Fibroblast of lung (primary cell): ENCODE data around the gene TSPO. TPM values are rescaled to one million over a fixed set of nuclear protein-coding genes. Genes with fewer than 3 reads are reported as not detected.
A peak's percentile ranks its signal among the peaks of the same experiment; 100 is the strongest.

Source experiments
- DNase-seq, 2 donors: peaks; one replicate each; pipeline versions ENCODE4 v3.0.0 to v3.0.0-alpha.2; 2010; ENCODE audit warnings: low read depth in 2 of 2
- H2AFZ ChIP-seq: 2 replicates; pipeline ENCODE4 v1.5.1; 2012; ENCODE audit warnings: low read length, control low read depth, inconsistent platforms
- H3K27ac ChIP-seq: 2 replicates; pipeline ENCODE4 v1.5.1; 2011; ENCODE audit warnings: low read length, control low read depth; ENCODE audit not compliant: insufficient read depth
- H3K27me3 ChIP-seq: 2 replicates; pipeline ENCODE4 v1.5.1; 2011; ENCODE audit warnings: mild to moderate bottlenecking, low read length; ENCODE audit not compliant: control insufficient read depth, insufficient read depth
- H3K36me3 ChIP-seq: 2 replicates; pipeline ENCODE4 v1.5.1; 2011; ENCODE audit warnings: low read length; ENCODE audit not compliant: control insufficient read depth, insufficient read depth
- H3K4me1 ChIP-seq: 2 replicates; pipeline ENCODE4 v1.5.1; 2011; ENCODE audit warnings: low read length; ENCODE audit not compliant: control insufficient read depth, insufficient read depth; ENCODE audit errors: extremely low read depth
- H3K4me2 ChIP-seq: 2 replicates; pipeline ENCODE4 v1.5.1; 2011; ENCODE audit warnings: low read length, control low read depth; ENCODE audit not compliant: insufficient read depth; ENCODE audit errors: extremely low read depth
- H3K4me3 ChIP-seq, 4 experiments: fragments of 200-600 bp in 1 of 4; sonication (generic) in 1 of 4; replicated peaks in 1 of 4; 2 replicates each; pipeline ENCODE4 v1.5.1; 2011 to 2016; ENCODE audit warnings: low read length in 4 of 4, low read depth in 3 of 4, mild to moderate bottlenecking in 3 of 4, control low read depth in 2 of 4, inconsistent platforms in 1 of 4, mixed read lengths in 1 of 4; ENCODE audit not compliant: insufficient read depth in 1 of 4; ENCODE audit errors: control extremely low read depth in 1 of 4
- H3K79me2 ChIP-seq: 2 replicates; pipeline ENCODE4 v1.5.1; 2012; ENCODE audit warnings: mild to moderate bottlenecking, low read length, inconsistent platforms; ENCODE audit not compliant: control insufficient read depth, insufficient read depth
- H3K9ac ChIP-seq: 2 replicates; pipeline ENCODE4 v1.5.1; 2011; ENCODE audit warnings: mild to moderate bottlenecking, low read length, control low read depth; ENCODE audit not compliant: insufficient read depth
- H3K9me3 ChIP-seq: 2 replicates; pipeline ENCODE4 v1.5.1; 2012; ENCODE audit warnings: low read depth, low read length; ENCODE audit not compliant: control insufficient read depth, insufficient read depth
- H4K20me1 ChIP-seq: 2 replicates; pipeline ENCODE4 v1.5.1; 2011; ENCODE audit warnings: low read length; ENCODE audit not compliant: control insufficient read depth, insufficient read depth; ENCODE audit errors: extremely low read depth
- EZH2 ChIP-seq: IDR thresholded peaks from 2 replicates; pipeline ENCODE4 v1.5.1; 2012; ENCODE audit warnings: low read length, control low read depth, mild to moderate bottlenecking; ENCODE audit errors: missing control alignments
- polyA plus RNA-seq, 2 donors: library from polyadenylated mRNA; depleted of rRNA in 1 of 2; stranded (reverse) in 1 of 2; unstranded in 1 of 2; fragments of >200 nt; gene quantifications; 2 replicates each; pipeline ENCODE4 v1.2.1, GENCODE V29; 2011 to 2012; ENCODE audit warnings: missing spikeins in 1 of 2
- total RNA-seq: library from RNA; depleted of rRNA; stranded (reverse); fragments of >200 nt; gene quantifications from 2 replicates; pipeline ENCODE4 v1.2.1, GENCODE V29; 2014
- TF ChIP-seq, protein P1 (sequence below), 2 donors: IDR thresholded peaks in 1 of 2; conservative IDR thresholded peaks in 1 of 2; 1 replicate in 1 of 2; 2 replicates in 1 of 2; pipeline ENCODE4 v1.5.1; 2011 to 2012; ENCODE audit warnings: low read length in 2 of 2, control low read depth in 1 of 2, inconsistent platforms in 1 of 2, low read depth in 1 of 2, mild to moderate bottlenecking in 1 of 2

TSPO gene
- total and polyA plus RNA-seq, 2 donors (not counting 1 experiment from before 2014, with no cell fraction given): 47.5 to 243 TPM

GRCh38 chr22:43152003-43152356, 621 bp downstream of the TSPO start:
- Histone ChIP-seq H3K79me2 (peaks cover 28% of the 10 kb centered on the region), H3K9ac (peak overlapping the region; percentile 59)
- no peak for DNase-seq

GRCh38 chr22:43152357-43153071, 1.2 kb downstream of the TSPO start:
- Histone ChIP-seq H2AFZ (no peak overlapping the region), H3K9me3 (no peaks in the 10 kb centered on the region), H3K9ac (peak overlapping the region; percentile 41), H3K36me3 (no peaks in the 10 kb centered on the region), H3K27ac (peak overlapping the region; percentile 29), H3K4me3 (peak overlapping the region; percentile 63 to 74 (median 67)), H3K4me1 (peaks cover 3% of the 10 kb centered on the region), H4K20me1 (no peaks in the 10 kb centered on the region), H3K79me2 (peaks cover 29% of the 10 kb centered on the region), H3K4me2 (peak overlapping the region; percentile 75), H3K27me3 (no peaks in the 10 kb centered on the region)
- DNase-seq: peak; percentile 51 to 55
- TF ChIP-seq, protein P1, sequence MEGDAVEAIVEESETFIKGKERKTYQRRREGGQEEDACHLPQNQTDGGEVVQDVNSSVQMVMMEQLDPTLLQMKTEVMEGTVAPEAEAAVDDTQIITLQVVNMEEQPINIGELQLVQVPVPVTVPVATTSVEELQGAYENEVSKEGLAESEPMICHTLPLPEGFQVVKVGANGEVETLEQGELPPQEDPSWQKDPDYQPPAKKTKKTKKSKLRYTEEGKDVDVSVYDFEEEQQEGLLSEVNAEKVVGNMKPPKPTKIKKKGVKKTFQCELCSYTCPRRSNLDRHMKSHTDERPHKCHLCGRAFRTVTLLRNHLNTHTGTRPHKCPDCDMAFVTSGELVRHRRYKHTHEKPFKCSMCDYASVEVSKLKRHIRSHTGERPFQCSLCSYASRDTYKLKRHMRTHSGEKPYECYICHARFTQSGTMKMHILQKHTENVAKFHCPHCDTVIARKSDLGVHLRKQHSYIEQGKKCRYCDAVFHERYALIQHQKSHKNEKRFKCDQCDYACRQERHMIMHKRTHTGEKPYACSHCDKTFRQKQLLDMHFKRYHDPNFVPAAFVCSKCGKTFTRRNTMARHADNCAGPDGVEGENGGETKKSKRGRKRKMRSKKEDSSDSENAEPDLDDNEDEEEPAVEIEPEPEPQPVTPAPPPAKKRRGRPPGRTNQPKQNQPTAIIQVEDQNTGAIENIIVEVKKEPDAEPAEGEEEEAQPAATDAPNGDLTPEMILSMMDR (conservative IDR thresholded peaks at IDR 0.05 in 1 of 2, IDR thresholded peaks at IDR 0.05 in 1 of 2; ENCODE audit: low read depth in 1 of 2, low read length in 2 of 2): no peak
- TF ChIP-seq EZH2: no peak

More at GRCh38 chr22:43152003-43152356, 621 bp downstream of the TSPO start:
- peaks cover 3% of the 10 kb centered on the region for H3K4me1 ChIP-seq
- no peaks in the 10 kb centered on the region for H3K36me3 ChIP-seq
- no peaks in the 10 kb centered on the region for H3K27me3 ChIP-seq
- H3K4me2 ChIP-seq: peak overlapping the region; percentile 75
- peak overlapping the region; percentile 63 to 74 (median 67) for H3K4me3 ChIP-seq
- H4K20me1 ChIP-seq: no peaks in the 10 kb centered on the region
- H3K27ac ChIP-seq: peak overlapping the region; percentile 29
- H3K9me3 ChIP-seq: no peaks in the 10 kb centered on the region
- H2AFZ ChIP-seq: no peak overlapping the region
- no peak for TF ChIP-seq EZH2
- TF ChIP-seq, protein P1 (conservative IDR thresholded peaks at IDR 0.05 in 1 of 2, IDR thresholded peaks at IDR 0.05 in 1 of 2; ENCODE audit: low read depth in 1 of 2, low read length in 2 of 2): no peak

DNA sequence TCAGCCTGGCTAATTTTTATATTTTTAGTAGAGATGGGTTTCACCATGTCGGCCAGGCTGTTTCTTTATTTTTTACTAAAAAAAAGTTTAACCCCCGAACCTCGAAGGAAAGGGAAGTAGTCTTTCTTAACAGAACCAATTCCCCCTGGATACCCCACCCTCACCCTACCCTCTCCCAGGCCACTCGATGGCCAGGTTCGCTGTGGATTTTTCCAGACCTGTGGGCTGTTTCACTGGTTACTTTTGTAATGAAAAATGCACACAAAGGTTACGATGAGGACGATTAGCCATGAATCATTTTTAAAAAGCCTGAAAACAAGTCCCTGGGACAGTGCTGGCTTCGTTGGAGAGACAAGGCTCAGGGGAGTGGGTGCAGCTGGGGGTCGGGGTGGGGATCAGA, 2.5 kb downstream of the TSPO start:
- DNase-seq: no peak
- Histone ChIP-seq H3K4me1 (peaks cover 3% of the 10 kb centered on the region), H3K79me2 (peaks cover 30% of the 10 kb centered on the region), H3K9ac (no peak overlapping the region), H3K4me2 (peak overlapping the region; percentile 25), H3K36me3 (no peaks in the 10 kb centered on the region), H3K27me3 (no peaks in the 10 kb centered on the region), H2AFZ (no peak overlapping the region), H3K9me3 (no peaks in the 10 kb centered on the region), H3K27ac (no peak overlapping the region), H4K20me1 (no peaks in the 10 kb centered on the region), H3K4me3 (no peak overlapping the region)
- TF ChIP-seq, protein P1 (conservative IDR thresholded peaks at IDR 0.05 in 1 of 2, IDR thresholded peaks at IDR 0.05 in 1 of 2; ENCODE audit: low read depth in 1 of 2, low read length in 2 of 2): no peak
